B cell (primary cell): ENCODE data around the gene EPB41L2.

Experiments used
- CTCF ChIP-seq: fragments of 200-600 bp; IDR thresholded peaks from one replicate; pipeline ENCODE4 v1.8.0; 2022; ENCODE audit warnings: antibody characterized with exemption, mild to moderate bottlenecking
- EZH2 ChIP-seq: IDR thresholded peaks from 2 replicates; pipeline ENCODE4 v1.6.1; 2012; ENCODE audit warnings: borderline replicate concordance, low read depth, mild to moderate bottlenecking, moderate library complexity, low read length; ENCODE audit not compliant: insufficient read depth, poor library complexity, severe bottlenecking

- TF ChIP-seq CTCF (no peak), EZH2 (no peak)
These were observed 84.9 kb downstream of the EPB41L2 start for GRCh38 chr6:130978180-130978579.
